Upper lobe of left lung (tissue), 4 donors: ENCODE results near the gene MCM5.

Experiments used
- CTCF ChIP-seq, 6 experiments: fragments of 450-650 bp in 4 of 6; fragments of 200-600 bp in 2 of 6; sonication (generic) in 2 of 6; IDR thresholded peaks; one replicate each; pipeline ENCODE4 v1.5.1; 2016 to 2019; ENCODE audit warnings: antibody characterized with exemption in 6 of 6
- EP300 ChIP-seq, 4 donors: sonication (generic); formaldehyde crosslinking; IDR thresholded peaks; one replicate each; pipeline ENCODE4 v1.5.1; 2017; ENCODE audit warnings: antibody characterized with exemption in 4 of 4, control low read depth in 2 of 4
- POLR2A ChIP-seq, 4 donors: fragments of 450-650 bp; IDR thresholded peaks; one replicate each; pipeline ENCODE4 v1.5.1; 2016 to 2017; ENCODE audit warnings: antibody characterized with exemption in 4 of 4, mild to moderate bottlenecking in 2 of 4
- POLR2AphosphoS5 ChIP-seq, 2 donors: sonication (generic); formaldehyde crosslinking; IDR thresholded peaks; one replicate each; pipeline ENCODE4 v1.5.1; 2017; ENCODE audit warnings: antibody characterized with exemption in 2 of 2

- TF ChIP-seq CTCF (IDR thresholded peaks at IDR 0.05): no peak
- no peak for TF ChIP-seq POLR2A (IDR thresholded peaks at IDR 0.05)
- no peak for TF ChIP-seq EP300 (IDR thresholded peaks at IDR 0.05)
- no peak for TF ChIP-seq POLR2AphosphoS5 (IDR thresholded peaks at IDR 0.05)
Observed at GRCh38 chr22:35421121-35421520, 21.2 kb downstream of the MCM5 start.
